Mesothelial cell of epicardium (in vitro differentiated cells): ENCODE data around the gene IL17REL. TPM values are rescaled to one million over a fixed set of nuclear protein-coding genes. Genes with fewer than 3 reads are reported as not detected.

ENCODE experiments used
- DNase-seq, 2 experiments: peaks; one replicate each; pipeline ENCODE4 v3.0.0; 2021; ENCODE audit warnings: low spot score in 2 of 2; ENCODE audit not compliant: unreplicated experiment in 2 of 2
- H3K27ac Mint-ChIP-seq: 2 replicates; pipeline ENCODE4 v1.8.0; 2021; ENCODE audit warnings: mixed read lengths
- H3K27me3 Mint-ChIP-seq: 2 replicates; pipeline ENCODE4 v1.8.0; 2021; ENCODE audit warnings: low read depth, mixed read lengths
- H3K36me3 Mint-ChIP-seq: 2 replicates; pipeline ENCODE4 v1.8.0; 2021; ENCODE audit warnings: mixed read lengths
- H3K4me1 Mint-ChIP-seq: 2 replicates; pipeline ENCODE4 v1.8.0; 2021; ENCODE audit warnings: mixed read lengths
- H3K4me3 Mint-ChIP-seq: 2 replicates; pipeline ENCODE4 v1.8.0; 2021; ENCODE audit warnings: mild to moderate bottlenecking, moderate library complexity, mixed read lengths
- H3K9me3 Mint-ChIP-seq: 2 replicates; pipeline ENCODE4 v1.8.0; 2021; ENCODE audit warnings: mixed read lengths
- total RNA-seq: library from RNA; stranded (reverse); gene quantifications from 3 replicates; pipeline ENCODE4 v1.2.1, GENCODE V29; 2021
- TF ChIP-seq, protein P1 (sequence below): fragments of 200-600 bp; sonication (generic); IDR thresholded peaks from one replicate; pipeline ENCODE4 v1.5.0; 2021; ENCODE audit warnings: antibody characterized with exemption; ENCODE audit not compliant: unreplicated experiment

The IL17REL gene
- total RNA-seq, 1 donor from 2014 or later = 0.31 TPM

DNA sequence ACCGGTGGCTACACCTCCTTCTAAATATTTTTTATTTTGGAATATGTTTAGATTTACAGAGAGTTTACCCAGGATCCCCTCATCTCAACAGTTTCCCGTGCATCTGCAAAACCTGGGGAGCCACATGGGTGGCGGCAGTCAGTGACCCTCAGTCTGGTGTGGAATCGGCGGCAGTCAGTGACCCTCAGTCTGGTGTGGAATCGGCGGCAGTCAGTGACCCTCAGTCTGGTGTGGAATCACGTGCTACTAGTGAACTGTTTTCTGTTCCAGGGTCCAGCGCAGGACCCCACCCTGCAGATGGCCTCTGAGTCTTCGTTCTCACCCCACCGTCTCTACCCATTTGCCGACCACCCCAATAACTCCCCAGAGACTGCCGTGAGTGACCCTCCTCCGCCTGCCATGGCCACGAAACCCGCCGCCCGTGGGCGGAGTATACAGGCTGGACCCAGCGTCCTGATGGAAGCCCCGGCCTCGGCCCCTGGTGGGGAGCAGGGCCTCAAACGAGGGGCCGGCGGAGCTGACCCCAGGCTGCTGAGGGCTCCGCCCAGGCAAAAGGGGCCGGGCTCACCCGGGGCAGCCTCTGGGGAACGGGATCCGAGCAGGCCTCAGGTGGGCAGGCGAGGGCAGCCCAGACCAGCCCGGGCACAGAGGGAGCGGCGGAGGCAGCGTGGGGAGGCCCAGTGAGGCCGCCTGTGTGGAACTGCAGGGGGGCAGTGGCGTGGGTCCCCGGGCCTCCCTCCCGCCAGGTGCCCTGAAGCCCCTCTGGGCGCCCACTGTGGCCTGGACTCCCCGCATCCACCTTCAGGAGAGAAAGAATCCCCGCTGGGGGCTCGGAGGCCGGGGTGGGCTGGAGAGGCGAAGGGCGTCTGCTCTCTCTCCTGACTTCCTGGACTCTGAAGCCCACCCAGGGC, 2.5 kb downstream of the IL17REL start:
- H3K4me3 Mint-ChIP-seq = no peak overlapping the region
- peaks cover 57% of the 10 kb centered on the region for H3K27me3 Mint-ChIP-seq
- H3K4me1 Mint-ChIP-seq = peaks cover 7% of the 10 kb centered on the region
- H3K9me3 Mint-ChIP-seq = no peaks in the 10 kb centered on the region
- no peak for DNase-seq
- H3K27ac Mint-ChIP-seq = no peak overlapping the region
- no peaks in the 10 kb centered on the region for H3K36me3 Mint-ChIP-seq
- TF ChIP-seq, protein P1, sequence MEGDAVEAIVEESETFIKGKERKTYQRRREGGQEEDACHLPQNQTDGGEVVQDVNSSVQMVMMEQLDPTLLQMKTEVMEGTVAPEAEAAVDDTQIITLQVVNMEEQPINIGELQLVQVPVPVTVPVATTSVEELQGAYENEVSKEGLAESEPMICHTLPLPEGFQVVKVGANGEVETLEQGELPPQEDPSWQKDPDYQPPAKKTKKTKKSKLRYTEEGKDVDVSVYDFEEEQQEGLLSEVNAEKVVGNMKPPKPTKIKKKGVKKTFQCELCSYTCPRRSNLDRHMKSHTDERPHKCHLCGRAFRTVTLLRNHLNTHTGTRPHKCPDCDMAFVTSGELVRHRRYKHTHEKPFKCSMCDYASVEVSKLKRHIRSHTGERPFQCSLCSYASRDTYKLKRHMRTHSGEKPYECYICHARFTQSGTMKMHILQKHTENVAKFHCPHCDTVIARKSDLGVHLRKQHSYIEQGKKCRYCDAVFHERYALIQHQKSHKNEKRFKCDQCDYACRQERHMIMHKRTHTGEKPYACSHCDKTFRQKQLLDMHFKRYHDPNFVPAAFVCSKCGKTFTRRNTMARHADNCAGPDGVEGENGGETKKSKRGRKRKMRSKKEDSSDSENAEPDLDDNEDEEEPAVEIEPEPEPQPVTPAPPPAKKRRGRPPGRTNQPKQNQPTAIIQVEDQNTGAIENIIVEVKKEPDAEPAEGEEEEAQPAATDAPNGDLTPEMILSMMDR = no peak

DNA sequence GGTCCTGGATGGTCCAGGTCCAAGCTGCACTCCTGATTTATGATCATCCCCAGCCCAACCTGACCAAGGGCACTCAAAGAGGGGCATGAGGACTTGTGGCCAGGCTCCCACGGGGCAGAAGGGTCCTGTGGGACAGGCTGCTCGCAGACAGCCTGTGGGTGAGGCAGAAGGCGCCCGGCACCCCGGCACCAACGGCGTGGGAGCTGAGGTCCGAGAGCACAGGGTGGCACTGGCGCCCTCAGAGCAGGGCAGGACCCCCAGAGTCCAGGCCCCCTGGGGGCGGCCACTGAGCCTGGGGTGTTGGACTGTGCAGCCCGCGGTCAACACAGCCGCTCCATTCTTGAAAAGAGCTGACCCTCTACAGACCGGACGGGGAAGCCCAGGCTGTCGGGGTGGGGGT, 3.3 kb downstream of the IL17REL start:
- Mint-ChIP-seq H3K4me3 (no peak overlapping the region), H3K27ac (no peak overlapping the region), H3K4me1 (peaks cover 7% of the 10 kb centered on the region), H3K9me3 (no peaks in the 10 kb centered on the region), H3K27me3 (peaks cover 61% of the 10 kb centered on the region), H3K36me3 (no peaks in the 10 kb centered on the region)
- no peak for DNase-seq
- TF ChIP-seq, protein P1 = no peak

DNA sequence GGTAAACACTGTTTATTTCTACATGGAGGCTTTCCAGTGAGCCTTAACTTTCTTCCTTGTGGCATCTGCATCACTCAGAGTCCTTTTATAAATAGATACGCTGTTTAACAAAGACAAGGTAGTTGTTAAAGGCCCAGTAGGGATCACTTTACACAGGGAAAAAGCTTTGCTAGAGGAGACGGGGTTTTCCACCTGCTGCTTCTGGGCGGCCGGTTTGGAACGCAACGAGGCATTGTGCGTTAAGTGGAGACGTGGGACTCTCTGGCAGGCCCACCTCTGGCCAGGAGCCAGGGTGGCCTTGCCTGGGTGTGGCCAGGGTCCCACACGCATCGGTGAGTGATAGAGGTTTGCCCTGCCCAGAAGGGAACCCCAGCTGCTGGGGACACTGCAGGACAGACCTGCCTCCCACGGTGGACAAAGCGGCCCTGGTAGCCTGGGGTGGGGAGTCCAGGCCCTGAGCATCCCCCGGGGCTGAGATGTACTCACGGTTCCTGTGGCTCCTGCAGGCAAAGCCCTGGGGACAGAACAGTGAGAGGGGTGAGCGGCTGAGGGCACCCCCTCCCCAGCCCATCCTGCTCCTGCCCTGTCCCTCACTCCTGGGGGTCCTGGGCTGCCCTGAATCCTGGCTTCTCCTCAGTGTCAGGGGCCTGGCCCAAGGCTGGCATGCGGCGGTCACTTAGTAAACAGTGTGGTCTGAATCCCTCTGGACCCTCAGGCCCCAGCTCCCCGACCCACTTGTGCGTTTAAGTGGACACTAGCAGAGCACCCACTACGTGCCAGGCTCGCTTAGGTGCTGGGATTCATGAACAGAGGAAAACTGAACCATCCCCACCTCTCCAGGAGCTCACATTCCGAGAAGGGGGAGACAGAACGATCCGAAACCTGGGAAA, 4.2 kb downstream of the IL17REL start:
- no peaks in the 10 kb centered on the region for H3K36me3 Mint-ChIP-seq
- H3K9me3 Mint-ChIP-seq = no peaks in the 10 kb centered on the region
- H3K27ac Mint-ChIP-seq = no peak overlapping the region
- DNase-seq = no peak
- TF ChIP-seq, protein P1 = no peak
- no peak overlapping the region for H3K4me3 Mint-ChIP-seq
- peaks cover 7% of the 10 kb centered on the region for H3K4me1 Mint-ChIP-seq
- H3K27me3 Mint-ChIP-seq = peaks cover 57% of the 10 kb centered on the region

DNA sequence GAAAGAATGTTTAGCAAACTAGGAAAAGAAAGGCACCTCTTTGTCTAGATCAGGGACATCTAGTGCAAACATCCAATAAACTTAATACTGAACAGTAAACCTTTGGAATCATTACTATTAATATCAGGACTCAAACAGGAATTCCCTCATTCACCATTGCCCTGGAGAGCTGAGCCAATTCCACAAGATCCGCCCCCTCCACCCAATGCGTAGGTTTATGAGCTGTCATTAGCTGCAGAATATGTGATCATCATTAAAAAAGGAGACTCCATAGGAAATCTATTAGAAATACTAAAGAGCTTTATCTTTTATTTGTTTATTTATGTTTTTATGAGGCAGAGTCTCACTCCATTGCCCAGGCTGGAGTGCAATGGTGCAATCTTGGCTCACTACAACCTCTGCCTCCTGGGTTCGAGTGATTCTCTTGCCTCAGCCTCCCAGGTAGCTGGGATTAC, 5.5 kb downstream of the IL17REL start:
- TF ChIP-seq, protein P1 = no peak
- Mint-ChIP-seq H3K27ac (no peak overlapping the region), H3K4me3 (no peak overlapping the region), H3K9me3 (no peaks in the 10 kb centered on the region), H3K4me1 (peaks cover 7% of the 10 kb centered on the region), H3K36me3 (no peaks in the 10 kb centered on the region), H3K27me3 (peaks cover 50% of the 10 kb centered on the region)
- DNase-seq = no peak

DNA sequence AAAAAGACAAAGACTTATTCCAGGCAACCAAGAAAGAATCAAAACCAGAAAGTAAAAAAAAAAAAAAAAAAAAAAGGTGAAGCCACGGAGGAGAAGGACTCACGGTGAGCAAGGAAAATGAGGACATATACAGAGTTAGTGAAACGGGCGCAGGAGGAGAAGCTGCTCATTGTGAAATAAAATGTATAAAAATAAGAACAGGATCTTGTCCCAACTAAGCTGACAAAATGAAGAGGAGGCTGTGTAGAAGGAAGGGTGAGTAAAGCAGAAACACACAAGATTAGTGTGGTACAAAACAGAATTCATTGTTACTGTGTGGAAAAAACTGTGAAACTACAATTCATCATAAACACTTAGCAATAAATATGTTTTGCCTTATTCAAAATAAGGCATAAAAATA, 7.6 kb downstream of the IL17REL start:
- Mint-ChIP-seq H3K4me3 (no peak overlapping the region), H3K27me3 (peaks cover 53% of the 10 kb centered on the region), H3K4me1 (no peaks in the 10 kb centered on the region), H3K27ac (no peak overlapping the region), H3K36me3 (no peaks in the 10 kb centered on the region), H3K9me3 (no peaks in the 10 kb centered on the region)
- DNase-seq = no peak
- TF ChIP-seq, protein P1 = no peak
